Putamen (tissue), 1 donor: ENCODE results near the gene FXYD5.

Experiments used
- DNase-seq: peaks from one replicate; pipeline ENCODE4 v3.0.0-alpha.2; 2016; ENCODE audit warnings: low spot score

FXYD5 gene

GRCh38 chr19:35154525-35155406, at the start of gene FXYD5:
FXYD5 (plus strand) TSS chr19:35154735; CDS start chr19:35155551, 816 bp downstream.
- no peak for DNase-seq

- no peak for DNase-seq
Observed at GRCh38 chr19:35105047-35105410, 49.5 kb upstream of the FXYD5 start.

- no peak for DNase-seq
Observed at GRCh38 chr19:35105411-35106290, 48.9 kb upstream of the FXYD5 start.

- peak; percentile 86 for DNase-seq
Observed at GRCh38 chr19:35106291-35106583, 48.3 kb upstream of the FXYD5 start.

- no peak for DNase-seq
Observed at GRCh38 chr19:35106898-35107541, 47.5 kb upstream of the FXYD5 start.

- peak; percentile 96 for DNase-seq
Observed at GRCh38 chr19:35107545-35107944, 47.0 kb upstream of the FXYD5 start.

GRCh38 chr19:35108730-35109129, 45.8 kb upstream of the FXYD5 start:
- no peak for DNase-seq

- peak; percentile 69 for DNase-seq
Observed at GRCh38 chr19:35109395-35110112, 45.0 kb upstream of the FXYD5 start.

GRCh38 chr19:35110974-35111373, 43.6 kb upstream of the FXYD5 start:
- DNase-seq: no peak

- DNase-seq: no peak
Observed at GRCh38 chr19:35112995-35113688, 41.4 kb upstream of the FXYD5 start.

- peak; percentile 82 for DNase-seq
Observed at GRCh38 chr19:35114353-35115176, 40.0 kb upstream of the FXYD5 start.

GRCh38 chr19:35115177-35115951, 39.2 kb upstream of the FXYD5 start, which contains the start of gene FXYD3:
FXYD3 (plus strand) TSS chr19:35115823; CDS start chr19:35119377, 3,554 bp downstream.
- DNase-seq: peak; percentile 96

GRCh38 chr19:35116072-35116801, 38.3 kb upstream of the FXYD5 start:
- DNase-seq: no peak

GRCh38 chr19:35117116-35117515, 37.4 kb upstream of the FXYD5 start:
- DNase-seq: no peak

GRCh38 chr19:35117799-35118198, 36.7 kb upstream of the FXYD5 start:
- no peak for DNase-seq

GRCh38 chr19:35118268-35119020, 36.1 kb upstream of the FXYD5 start:
- no peak for DNase-seq

- no peak for DNase-seq
Observed at GRCh38 chr19:35119091-35119490, 35.4 kb upstream of the FXYD5 start.

- no peak for DNase-seq
Observed at GRCh38 chr19:35119578-35120155, 34.9 kb upstream of the FXYD5 start.
